ENCODE results near the gene SFXN5. TPM values are rescaled to one million over a fixed set of nuclear protein-coding genes. Genes with fewer than 3 reads are reported as not detected.

SFXN5 gene
- total and polyA plus RNA-seq, 2 donors (not counting 1 experiment from before 2014, with no cell fraction given) = 5.8 to 13.9 TPM

GRCh38 chr2:72896446-72896845 lies 175.1 kb downstream of the SFXN5 start:
- TF ChIP-seq CTCF (conservative IDR thresholded peaks at IDR 0.05 in 1 of 2, IDR thresholded peaks at IDR 0.05 in 1 of 2; ENCODE audit: low read depth in 1 of 2, low read length in 2 of 2) (no peak), EZH2 (IDR thresholded peaks at IDR 0.05; ENCODE audit: low read length, missing control alignments) (peak; percentile 5)
- H3K4me2 ChIP-seq (ENCODE audit: extremely low read depth, insufficient read depth, low read length) = no peak overlapping the region
- no peaks in the 10 kb centered on the region for H4K20me1 ChIP-seq (ENCODE audit: control insufficient read depth, extremely low read depth, insufficient read depth, low read length)
- no peak overlapping the region for H3K27ac ChIP-seq (ENCODE audit: insufficient read depth, low read length)
- no peaks in the 10 kb centered on the region for H3K36me3 ChIP-seq (ENCODE audit: control insufficient read depth, insufficient read depth, low read length)
- peaks cover 48% of the 10 kb centered on the region for H3K27me3 ChIP-seq (ENCODE audit: control insufficient read depth, insufficient read depth, low read length)
- peak in 1 of 2 donors; percentile 32 for DNase-seq (ENCODE audit: low read depth in 2 of 2)
- H3K9me3 ChIP-seq (ENCODE audit: control insufficient read depth, insufficient read depth, low read depth, low read length) = no peaks in the 10 kb centered on the region
- no peak overlapping the region for H2AFZ ChIP-seq (ENCODE audit: low read length)
- H3K4me3 ChIP-seq (replicated peaks in 1 of 4; ENCODE audit: control extremely low read depth in 1 of 4, insufficient read depth in 1 of 4, low read depth in 3 of 4, low read length in 4 of 4) = no peak overlapping the region
- H3K79me2 ChIP-seq (ENCODE audit: control insufficient read depth, insufficient read depth, low read length) = no peaks in the 10 kb centered on the region
- H3K9ac ChIP-seq (ENCODE audit: insufficient read depth, low read length) = no peak overlapping the region
- no peaks in the 10 kb centered on the region for H3K4me1 ChIP-seq (ENCODE audit: control insufficient read depth, extremely low read depth, insufficient read depth, low read length)

GRCh38 chr2:72895759-72896281 lies 175.7 kb downstream of the SFXN5 start:
- Histone ChIP-seq H3K27me3 (ENCODE audit: control insufficient read depth, insufficient read depth, low read length) (peaks cover 42% of the 10 kb centered on the region), H3K36me3 (ENCODE audit: control insufficient read depth, insufficient read depth, low read length) (no peaks in the 10 kb centered on the region), H3K79me2 (ENCODE audit: control insufficient read depth, insufficient read depth, low read length) (no peaks in the 10 kb centered on the region), H3K4me3 (replicated peaks in 1 of 4; ENCODE audit: control extremely low read depth in 1 of 4, insufficient read depth in 1 of 4, low read depth in 3 of 4, low read length in 4 of 4) (no peak overlapping the region), H4K20me1 (ENCODE audit: control insufficient read depth, extremely low read depth, insufficient read depth, low read length) (no peaks in the 10 kb centered on the region), H3K4me1 (ENCODE audit: control insufficient read depth, extremely low read depth, insufficient read depth, low read length) (no peaks in the 10 kb centered on the region), H3K27ac (ENCODE audit: insufficient read depth, low read length) (no peak overlapping the region), H3K9me3 (ENCODE audit: control insufficient read depth, insufficient read depth, low read depth, low read length) (no peaks in the 10 kb centered on the region), H2AFZ (ENCODE audit: low read length) (no peak overlapping the region), H3K4me2 (ENCODE audit: extremely low read depth, insufficient read depth, low read length) (no peak overlapping the region), H3K9ac (ENCODE audit: insufficient read depth, low read length) (no peak overlapping the region)
- peak; percentile 60 to 67 for DNase-seq (ENCODE audit: low read depth in 2 of 2)
- TF ChIP-seq EZH2 (IDR thresholded peaks at IDR 0.05; ENCODE audit: low read length, missing control alignments) (peak; percentile 40), CTCF (conservative IDR thresholded peaks at IDR 0.05 in 1 of 2, IDR thresholded peaks at IDR 0.05 in 1 of 2; ENCODE audit: low read depth in 1 of 2, low read length in 2 of 2) (no peak)

GRCh38 chr2:72895154-72895553 lies 176.4 kb downstream of the SFXN5 start:
- Histone ChIP-seq H3K36me3 (ENCODE audit: control insufficient read depth, insufficient read depth, low read length) (no peaks in the 10 kb centered on the region), H4K20me1 (ENCODE audit: control insufficient read depth, extremely low read depth, insufficient read depth, low read length) (no peaks in the 10 kb centered on the region), H3K4me1 (ENCODE audit: control insufficient read depth, extremely low read depth, insufficient read depth, low read length) (no peaks in the 10 kb centered on the region)

More at GRCh38 chr2:72895154-72895553, 176.4 kb downstream of the SFXN5 start:
- no peak for TF ChIP-seq CTCF (conservative IDR thresholded peaks at IDR 0.05 in 1 of 2, IDR thresholded peaks at IDR 0.05 in 1 of 2; ENCODE audit: low read depth in 1 of 2, low read length in 2 of 2)
- H3K9ac ChIP-seq (ENCODE audit: insufficient read depth, low read length) = no peak overlapping the region
- H3K4me3 ChIP-seq (replicated peaks in 1 of 4; ENCODE audit: control extremely low read depth in 1 of 4, insufficient read depth in 1 of 4, low read depth in 3 of 4, low read length in 4 of 4) = no peak overlapping the region
- no peak for DNase-seq (ENCODE audit: low read depth in 2 of 2)
- H3K27ac ChIP-seq (ENCODE audit: insufficient read depth, low read length) = no peak overlapping the region
- no peaks in the 10 kb centered on the region for H3K9me3 ChIP-seq (ENCODE audit: control insufficient read depth, insufficient read depth, low read depth, low read length)
- H3K79me2 ChIP-seq (ENCODE audit: control insufficient read depth, insufficient read depth, low read length) = no peaks in the 10 kb centered on the region
- H3K4me2 ChIP-seq (ENCODE audit: extremely low read depth, insufficient read depth, low read length) = no peak overlapping the region
- peaks cover 37% of the 10 kb centered on the region for H3K27me3 ChIP-seq (ENCODE audit: control insufficient read depth, insufficient read depth, low read length)
- no peak overlapping the region for H2AFZ ChIP-seq (ENCODE audit: low read length)

Data from fibroblast of lung (primary cell).